ENCODE data around the gene AGBL3.
"Not testable (repeated sequence)": the region's sequence is repeated elsewhere in the genome, so short reads cannot be mapped to it uniquely, and the experiment has no call there.

AGBL3 gene

DNA sequence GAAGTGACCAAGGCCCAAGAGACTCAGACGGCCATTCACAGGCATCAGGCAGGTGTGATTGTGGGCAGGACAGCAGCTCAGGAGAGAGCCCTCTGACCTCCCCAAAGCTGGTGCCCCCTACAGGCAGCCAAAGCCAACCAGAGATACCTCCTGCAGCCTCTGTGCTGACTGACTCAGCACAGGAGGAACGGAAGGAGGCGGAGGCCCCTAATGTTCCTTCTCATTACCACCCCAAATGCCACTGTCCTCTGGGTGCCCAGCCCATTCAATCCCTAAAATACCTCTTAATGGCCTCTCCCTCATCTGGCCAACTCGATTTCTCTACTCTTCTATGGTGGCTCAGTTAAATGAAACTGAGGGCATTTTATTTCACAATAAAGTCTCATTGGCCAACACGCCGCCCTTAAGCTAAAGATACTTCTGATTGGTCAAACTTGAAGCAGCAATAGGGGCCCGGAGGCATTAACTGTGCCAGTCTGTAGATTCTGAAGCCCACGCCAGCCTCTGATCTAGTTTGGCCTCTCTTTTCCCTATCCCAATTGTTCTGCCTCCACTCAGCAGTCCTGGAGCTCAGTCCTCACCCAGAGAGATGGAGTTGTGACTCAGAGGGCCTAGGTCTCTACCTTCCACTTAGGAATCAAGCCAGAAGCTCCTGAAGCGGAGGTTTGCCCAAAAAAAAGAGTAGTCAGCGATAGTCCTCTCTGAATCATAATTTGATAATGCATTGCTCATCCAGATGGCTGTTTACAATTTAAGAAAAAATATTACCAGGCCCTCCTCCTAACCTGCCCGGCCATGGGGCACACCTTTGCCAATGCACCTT, 183.0 kb downstream of the AGBL3 start:
- DNase-seq: peak in 1 of 2 experiments; percentile 23

DNA sequence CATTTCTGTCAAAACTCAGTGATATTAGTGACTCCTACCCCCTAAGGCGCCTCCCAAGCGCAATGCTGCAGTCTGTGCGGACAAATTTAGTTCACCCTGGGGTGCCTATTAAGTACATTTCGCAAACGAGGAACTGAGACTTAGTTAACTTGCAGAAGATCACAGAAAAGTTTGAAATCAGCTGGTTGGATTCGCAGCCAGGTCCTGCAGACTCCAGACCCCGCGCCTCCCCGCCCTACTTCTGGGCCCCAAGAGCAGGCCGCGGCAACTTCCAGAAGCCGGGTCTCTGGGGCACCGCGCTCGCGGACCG, 183.6 kb downstream of the AGBL3 start:
- DNase-seq: no peak

DNA sequence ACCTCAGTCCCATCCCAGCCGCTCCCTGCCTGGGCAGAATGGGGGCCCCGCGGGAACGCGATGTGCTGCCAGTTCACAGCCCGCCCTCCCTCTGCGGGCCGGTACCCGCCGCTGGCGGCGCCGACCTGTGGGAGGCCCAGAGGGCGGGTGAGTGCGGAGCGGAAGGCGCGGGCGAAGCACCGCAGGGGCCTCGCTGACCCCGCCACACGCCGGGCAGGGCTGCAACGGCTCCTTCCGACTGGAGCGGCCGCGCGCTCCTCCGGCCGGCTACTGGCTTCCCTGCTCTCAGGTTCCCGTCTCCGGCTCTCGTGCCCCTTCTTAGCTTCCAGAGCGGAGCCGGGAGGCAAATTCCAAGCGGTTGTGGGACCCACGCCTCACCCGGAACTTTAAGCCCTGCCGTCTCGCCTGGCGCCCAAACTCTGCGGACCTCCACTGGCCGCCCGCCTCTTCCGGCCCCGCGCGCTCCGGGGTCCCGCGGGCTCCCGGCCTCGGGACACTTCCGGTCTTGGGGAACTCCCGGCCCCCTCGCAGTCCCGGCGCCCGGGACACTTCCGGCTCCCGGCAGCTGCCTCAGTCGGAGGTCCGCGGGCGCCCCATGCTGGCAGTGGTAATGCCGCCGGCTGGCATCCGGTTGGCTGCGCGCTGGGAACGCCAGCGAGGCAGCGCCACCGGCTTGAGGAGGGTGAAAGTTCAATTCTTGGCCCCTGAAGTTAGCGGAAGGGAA, 184.1 kb downstream of the AGBL3 start, which contains the start of gene CYREN:
CYREN (minus strand) TSS at position 434 of the 724 bp plus-strand sequence. CDS start 1,785 bp downstream, outside the sequence.
- peak; percentile 89 to 92 for DNase-seq

DNA sequence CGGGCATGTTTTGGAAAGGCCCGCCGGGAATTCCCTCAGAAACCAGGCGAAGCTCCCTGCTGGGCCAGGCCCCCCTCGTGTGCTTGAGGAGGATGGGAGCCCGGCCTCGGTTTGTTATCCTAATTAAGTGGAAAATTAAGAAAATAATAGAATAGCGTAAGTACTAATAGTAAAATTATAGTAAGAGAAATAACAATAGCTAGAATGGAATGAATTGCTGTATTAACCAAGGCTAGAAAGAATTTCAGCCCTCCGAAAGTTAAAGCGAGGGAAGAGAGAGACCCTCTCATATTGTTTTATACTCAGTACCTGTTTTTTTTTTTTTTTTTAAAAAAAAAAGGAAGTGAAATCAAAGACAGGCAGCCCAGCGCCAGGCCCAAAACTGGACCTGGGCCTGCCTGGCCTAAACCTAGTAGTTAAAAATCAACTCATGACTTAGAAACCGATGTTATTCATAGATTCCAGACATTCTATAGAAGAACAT, 184.7 kb downstream of the AGBL3 start:
- DNase-seq: not testable (repeated sequence)

DNA sequence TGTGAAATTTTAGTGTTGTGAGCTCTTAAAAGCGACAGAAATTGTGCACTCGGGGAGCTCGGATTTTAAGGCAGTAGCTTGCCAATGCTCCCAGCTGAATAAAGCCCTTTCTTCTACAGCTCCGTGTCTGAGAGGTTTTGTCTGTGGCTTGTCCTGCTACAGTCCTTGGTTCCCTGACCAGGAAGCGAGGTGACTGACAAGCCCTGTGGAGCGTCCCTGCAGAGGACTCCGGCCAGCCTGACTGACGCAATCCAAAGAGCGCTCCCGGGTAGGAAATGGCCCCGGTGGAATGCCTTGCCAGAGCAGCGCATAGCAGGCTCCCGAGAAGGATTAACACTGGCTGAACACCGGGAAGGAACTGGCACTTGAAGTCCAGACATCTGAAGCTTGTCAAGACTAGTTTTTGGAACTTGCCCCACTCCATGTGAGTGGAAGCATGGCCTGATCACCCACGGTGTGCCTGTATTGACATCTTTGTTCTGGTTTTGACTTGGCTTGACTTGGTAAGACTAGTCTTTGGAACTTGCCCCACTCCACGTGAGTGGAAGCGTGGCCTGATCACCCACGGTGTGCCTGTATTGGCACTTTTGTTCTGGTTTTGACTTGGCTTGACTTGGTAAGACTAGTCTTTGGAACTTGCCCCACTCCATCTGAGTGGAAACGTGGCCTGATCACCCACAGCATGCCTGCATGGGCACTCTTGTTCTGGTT, 185.4 kb downstream of the AGBL3 start:
- DNase-seq: not testable (repeated sequence)

DNA sequence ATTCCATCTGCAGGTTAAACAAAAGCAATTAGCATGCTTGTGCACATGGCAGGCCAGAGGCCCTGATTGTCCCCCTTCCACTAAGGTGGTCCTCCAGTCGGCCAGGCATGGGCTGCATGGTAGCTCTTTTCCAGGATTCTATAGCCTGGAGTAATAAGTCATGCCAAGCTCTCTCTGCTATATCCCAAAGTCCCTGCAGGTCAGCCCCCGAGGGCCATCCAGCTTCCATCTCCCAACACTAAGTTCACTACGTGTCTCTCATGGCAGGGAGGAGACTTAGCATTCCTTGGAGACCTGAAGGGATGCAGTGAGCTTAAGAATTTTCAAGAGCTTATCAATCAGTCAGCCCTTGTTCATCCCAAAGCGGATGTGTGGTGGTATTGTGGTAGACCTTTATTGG, 187.6 kb downstream of the AGBL3 start:
- DNase-seq: not testable (repeated sequence)

DNA sequence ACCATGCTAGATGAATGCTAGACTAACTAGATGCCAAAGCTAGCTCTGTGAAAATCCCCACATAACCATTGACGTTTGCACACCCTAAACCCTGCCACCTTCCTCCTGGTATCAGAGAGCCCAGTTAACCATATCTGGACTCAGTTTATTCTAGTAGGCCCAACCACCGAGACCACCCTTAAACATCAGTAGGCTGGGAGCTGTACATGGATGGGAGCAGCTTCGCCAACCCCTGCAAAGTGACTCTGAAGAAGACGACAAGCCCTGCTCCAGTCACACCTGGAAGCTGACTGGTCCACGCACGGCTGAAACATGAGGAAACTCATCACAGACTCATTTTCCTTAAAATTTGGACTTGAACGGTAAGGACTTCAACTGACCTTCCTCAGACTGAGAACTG, 188.6 kb downstream of the AGBL3 start:
- no peak for DNase-seq

DNA sequence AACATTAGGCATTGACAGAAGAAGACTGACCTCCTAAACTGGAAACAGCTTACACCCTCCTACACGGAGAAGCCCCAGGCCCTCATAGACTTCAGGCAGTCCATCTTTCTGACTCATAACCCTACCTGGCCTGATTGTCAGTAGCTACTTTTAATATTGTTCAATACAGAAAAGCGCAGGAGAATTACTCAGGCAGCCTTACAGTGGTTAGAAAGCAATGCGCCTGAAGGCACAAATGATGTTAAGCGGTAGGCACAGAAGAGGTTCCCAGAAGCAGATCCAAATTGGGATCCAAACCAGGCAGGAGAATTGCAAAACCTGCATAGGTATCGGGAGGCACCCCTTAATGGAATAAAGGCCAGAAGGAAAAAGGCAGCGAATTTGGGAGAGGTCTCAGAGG, 189.6 kb downstream of the AGBL3 start:
- no peak for DNase-seq

DNA sequence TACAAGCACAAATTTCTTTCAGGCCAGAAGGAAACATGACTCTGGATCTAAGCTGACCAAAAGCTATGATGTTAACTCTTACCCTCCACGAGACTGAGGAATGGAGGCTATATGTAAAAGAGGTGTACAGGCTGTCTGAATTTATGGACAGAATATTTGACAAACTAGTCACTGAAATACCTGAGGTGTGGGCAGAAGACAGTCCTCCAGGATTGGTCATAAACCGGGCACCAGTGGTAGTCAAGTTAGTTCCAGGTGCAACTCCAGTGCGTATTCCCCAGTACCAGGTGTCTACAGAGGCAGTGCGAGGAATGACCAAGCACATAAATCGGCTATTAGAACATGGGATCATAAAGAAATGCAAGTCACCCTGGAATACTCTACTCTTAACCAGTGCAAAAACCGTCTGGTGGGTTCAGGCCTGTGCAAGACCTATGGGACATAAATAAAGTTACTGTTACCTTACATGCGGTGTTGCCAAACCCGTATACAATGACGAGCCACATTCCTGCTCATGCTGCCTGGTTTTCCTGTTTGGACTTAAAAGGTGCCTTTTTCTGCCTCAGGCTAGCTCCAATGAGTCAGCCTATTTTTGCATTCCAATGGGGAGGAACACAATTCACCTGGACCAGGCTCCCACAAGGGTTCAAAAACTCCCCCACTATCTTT, 190.9 kb downstream of the AGBL3 start:
- no peak for DNase-seq

DNA sequence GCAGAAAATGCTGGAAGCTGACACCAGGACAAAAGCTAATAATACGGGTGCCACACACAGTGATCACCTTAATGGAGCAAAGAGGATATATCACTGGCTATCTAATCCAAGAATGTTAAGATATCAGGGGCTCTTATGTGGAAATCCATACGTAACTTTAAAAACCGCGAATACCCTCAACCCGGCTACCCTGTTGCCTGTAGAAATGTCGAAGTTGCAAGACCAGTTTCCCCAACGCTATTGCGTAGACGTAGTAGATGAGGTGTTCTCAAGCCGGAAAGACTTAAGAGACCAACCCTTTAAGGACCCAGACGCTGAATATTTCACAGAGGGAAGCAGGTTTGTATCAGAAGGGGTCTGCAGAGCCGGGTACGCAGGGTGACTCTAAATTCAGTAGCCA, 192.1 kb downstream of the AGBL3 start:
- no peak for DNase-seq

DNA sequence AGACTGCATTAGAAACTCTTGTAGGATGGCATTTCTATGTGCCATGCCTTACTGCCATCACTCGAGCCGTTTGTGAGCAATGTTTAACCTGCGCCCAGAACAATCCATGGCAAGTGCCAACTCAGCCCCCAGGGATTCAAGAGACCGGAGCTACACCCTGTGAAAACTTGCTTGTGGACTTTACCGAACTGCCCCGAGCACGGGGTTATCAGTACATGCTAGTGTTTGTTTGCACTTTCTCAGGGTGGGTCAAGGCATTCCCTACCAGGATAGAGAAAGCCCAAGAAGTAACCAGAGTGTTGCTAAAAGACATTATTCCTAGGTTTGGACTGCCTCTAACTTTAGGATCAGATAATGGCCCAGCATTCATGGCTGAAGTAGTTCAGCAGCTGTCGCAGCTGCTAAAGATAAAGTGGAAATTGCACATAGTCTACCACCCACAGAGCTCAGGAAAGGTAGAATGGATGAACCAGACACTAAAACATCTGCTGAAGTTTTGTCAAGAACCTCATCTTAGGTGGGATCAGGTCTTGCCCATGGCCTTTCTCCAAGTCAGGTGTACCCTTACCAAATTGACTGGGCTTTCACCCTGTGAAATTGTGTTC, 193.1 kb downstream of the AGBL3 start:
- DNase-seq: no peak

DNA sequence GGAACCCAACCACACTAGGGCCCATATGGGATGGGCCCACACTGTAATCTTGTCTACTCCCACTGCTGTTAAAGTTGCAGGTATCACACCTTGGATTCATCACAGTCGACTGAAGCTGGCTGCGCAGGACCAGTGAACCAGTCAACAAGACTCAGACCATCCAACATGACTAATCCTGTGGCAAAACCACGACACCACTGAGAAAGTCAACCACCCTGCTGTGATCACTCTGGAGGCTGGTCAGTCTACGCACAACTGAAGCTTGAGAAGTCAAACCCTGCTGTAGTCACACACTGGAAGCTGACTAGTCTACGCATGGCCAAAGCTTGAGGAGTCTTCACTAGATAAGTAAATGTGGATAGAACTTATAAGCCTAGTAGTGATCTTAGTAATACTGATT, 193.8 kb downstream of the AGBL3 start:
- no peak for DNase-seq

DNA sequence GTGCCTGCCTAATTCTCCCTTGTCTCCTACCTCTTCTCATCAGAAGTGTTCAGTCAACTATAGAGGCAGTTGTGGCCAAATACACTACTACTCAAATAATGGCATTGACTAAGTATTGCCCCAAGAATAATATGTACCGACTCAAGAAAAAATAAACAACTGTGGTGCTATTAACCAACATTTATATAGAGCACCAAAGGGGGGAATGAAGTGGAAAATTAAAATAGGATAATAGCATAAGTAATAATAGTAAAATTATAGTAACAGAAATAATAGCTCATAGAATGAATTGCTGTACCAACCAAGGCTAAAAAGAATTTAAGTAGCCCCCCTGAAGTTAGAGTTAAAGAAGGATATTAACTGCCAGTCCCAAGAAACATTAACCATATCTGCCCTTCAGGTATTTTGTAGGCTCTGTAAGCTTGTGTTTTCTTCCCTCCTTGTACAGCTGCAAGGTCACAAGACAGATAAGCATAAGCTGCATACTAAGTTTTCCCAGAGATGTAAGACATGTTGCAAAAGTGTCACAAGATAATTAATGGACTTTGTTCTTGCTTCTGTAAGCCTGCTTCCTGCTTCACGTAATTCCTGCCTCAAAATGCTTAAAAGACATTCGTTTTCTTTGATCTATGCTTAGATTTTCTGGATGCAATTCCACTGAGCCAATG, 195.1 kb downstream of the AGBL3 start:
- DNase-seq: no peak

DNA sequence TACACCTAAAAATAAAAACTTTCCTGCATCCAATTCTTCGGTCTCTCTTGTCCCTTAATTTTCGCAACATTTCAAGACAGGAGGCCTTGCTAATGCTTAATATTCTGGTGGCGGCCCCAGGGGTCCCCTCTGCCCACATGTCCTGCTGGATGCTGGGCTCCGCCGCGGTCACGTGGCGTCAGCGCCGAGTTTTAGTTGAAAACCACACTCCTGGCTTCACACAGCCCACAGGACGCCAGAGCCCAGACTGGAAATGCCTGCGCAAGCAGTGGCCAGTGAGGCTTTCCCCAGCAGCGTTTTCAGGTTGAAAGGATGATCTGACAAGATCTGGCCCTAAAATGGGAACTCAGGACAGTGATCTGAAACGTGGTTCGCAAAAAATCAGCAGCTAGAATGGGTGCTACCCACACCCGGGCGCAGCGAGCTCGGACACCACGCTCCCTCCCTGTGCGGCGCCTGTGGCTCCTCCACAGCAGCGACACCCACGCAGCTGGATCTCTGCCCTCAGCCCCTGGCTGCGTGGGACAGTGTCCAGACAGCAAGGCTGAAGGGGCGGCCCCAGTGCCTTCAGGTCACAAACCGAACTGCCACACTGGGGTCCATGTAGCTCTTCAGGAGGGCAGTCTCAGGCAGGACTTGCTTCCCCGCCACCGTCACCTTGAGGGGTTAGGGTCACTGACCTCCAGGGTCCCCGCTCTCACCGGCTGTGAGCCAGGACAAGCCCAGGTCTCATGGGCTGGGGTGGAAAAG, 195.8 kb downstream of the AGBL3 start:
- no peak for DNase-seq

DNA sequence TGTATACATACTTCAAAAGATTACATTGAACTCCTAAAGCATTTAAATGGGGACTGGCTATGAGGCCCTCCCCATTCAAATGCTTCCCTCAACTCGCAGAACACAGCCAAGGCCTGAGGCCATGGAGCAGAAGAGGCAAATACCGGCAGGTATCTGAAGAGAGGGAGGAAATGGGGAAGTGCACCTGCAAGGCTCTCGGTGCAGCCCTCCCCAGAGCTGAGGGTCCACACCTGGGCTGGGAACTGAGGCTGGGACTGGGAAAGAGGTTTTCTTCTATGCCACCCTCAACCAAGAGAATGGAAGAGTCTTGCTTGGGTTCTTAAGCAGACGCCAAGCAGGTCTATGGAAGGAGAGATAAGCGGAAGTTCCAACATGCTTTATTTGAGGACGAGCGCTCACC, 197.2 kb downstream of the AGBL3 start:
- DNase-seq: no peak

DNA sequence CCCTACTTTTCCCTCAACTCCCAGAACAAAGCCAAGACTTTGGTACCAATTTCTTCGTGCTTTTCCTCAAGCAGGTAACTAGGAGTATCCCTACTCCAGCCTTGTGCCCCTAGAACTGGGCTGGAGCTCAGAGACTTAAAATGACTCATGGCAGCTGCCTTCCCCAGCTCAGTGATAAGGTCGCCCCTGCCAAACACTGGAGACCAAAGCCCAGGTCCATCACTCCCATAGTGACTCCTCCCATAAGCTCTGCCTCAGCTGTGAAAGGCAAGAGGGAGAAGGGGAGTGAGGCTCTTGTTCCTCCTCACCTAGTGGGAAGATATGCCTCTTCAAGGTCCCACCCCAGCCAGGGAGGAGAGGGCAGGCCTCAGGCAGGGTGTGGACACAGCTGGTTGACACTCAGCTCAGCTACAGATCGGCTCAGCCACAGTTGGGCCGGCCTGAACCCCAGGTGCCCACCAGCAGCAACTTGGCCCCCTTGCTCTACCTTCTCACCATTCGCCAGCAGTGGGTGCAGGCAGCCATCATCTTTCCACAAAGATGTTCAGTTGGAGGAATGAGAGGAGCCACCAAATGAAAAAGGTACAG, 198.0 kb downstream of the AGBL3 start:
- no peak for DNase-seq

All from NCI-H1930 (cell line).